SK-N-SH (cell line): ENCODE results near the gene MRPL23.

Experiments used
- CHD2 ChIP-seq: fragments of 150-350 bp; IDR thresholded peaks from 2 replicates; pipeline ENCODE4 v1.6.1; 2018; ENCODE audit warnings: low read length; ENCODE audit not compliant: partially characterized antibody
- CTCF ChIP-seq: fragments of 200-600 bp; sonication (generic); IDR thresholded peaks from 2 replicates; pipeline ENCODE4 v1.6.1; 2017; ENCODE audit warnings: antibody characterized with exemption, mild to moderate bottlenecking, moderate library complexity
- FOSL2 ChIP-seq: IDR thresholded peaks from 2 replicates; pipeline ENCODE4 v1.4.0; 2012; ENCODE audit warnings: low read depth, mild to moderate bottlenecking, moderate library complexity, borderline replicate concordance
- MAX ChIP-seq: IDR thresholded peaks from 2 replicates; pipeline ENCODE4 v1.4.0; 2012; ENCODE audit warnings: low read depth
- MXI1 ChIP-seq: IDR thresholded peaks from 2 replicates; pipeline ENCODE4 v1.6.1; 2012; ENCODE audit warnings: mild to moderate bottlenecking, low read depth, low read length, improper control_type of control experiment
- PBX3 ChIP-seq: IDR thresholded peaks from 2 replicates; pipeline ENCODE4; 2012
- RAD21 ChIP-seq: IDR thresholded peaks from 2 replicates; pipeline ENCODE4 v1.6.1; 2012; ENCODE audit warnings: mild to moderate bottlenecking, low read length
- SMC3 ChIP-seq: IDR thresholded peaks from 2 replicates; pipeline ENCODE4 v1.6.1; 2012; ENCODE audit warnings: low read depth, low read length, improper control_type of control experiment
- USF2 ChIP-seq: fragments of 150-350 bp; IDR thresholded peaks from 2 replicates; pipeline ENCODE4 v1.6.1; 2017; ENCODE audit warnings: antibody characterized with exemption, low read length, low read depth, borderline replicate concordance
- TF ChIP-seq, protein P1 (sequence below): IDR thresholded peaks from 2 replicates; pipeline ENCODE4 v1.6.1; 2012; ENCODE audit warnings: mild to moderate bottlenecking, low read depth, low read length, moderate library complexity

DNA sequence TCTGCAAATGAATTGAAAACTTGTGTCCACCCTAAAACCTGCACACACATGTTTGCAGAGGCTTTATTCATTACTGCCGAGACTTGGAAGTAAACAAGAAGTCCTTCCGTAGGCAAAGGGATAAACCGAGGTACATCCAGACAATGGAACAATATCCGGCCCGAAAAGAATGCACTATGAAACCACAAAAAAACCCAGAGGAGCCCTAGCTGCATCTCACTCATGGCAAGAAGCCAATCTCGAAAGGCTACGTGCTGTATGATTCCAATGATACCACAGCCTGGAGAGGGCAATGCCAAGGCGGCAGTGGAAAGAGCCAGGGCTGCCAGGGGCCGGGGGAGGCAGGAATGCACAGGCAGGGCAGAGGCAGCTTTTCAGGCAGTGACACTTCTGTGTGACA, 3.2 kb upstream of the MRPL23 start:
- TF ChIP-seq CTCF: no peak
- no peak for TF ChIP-seq USF2
- TF ChIP-seq, protein P1, sequence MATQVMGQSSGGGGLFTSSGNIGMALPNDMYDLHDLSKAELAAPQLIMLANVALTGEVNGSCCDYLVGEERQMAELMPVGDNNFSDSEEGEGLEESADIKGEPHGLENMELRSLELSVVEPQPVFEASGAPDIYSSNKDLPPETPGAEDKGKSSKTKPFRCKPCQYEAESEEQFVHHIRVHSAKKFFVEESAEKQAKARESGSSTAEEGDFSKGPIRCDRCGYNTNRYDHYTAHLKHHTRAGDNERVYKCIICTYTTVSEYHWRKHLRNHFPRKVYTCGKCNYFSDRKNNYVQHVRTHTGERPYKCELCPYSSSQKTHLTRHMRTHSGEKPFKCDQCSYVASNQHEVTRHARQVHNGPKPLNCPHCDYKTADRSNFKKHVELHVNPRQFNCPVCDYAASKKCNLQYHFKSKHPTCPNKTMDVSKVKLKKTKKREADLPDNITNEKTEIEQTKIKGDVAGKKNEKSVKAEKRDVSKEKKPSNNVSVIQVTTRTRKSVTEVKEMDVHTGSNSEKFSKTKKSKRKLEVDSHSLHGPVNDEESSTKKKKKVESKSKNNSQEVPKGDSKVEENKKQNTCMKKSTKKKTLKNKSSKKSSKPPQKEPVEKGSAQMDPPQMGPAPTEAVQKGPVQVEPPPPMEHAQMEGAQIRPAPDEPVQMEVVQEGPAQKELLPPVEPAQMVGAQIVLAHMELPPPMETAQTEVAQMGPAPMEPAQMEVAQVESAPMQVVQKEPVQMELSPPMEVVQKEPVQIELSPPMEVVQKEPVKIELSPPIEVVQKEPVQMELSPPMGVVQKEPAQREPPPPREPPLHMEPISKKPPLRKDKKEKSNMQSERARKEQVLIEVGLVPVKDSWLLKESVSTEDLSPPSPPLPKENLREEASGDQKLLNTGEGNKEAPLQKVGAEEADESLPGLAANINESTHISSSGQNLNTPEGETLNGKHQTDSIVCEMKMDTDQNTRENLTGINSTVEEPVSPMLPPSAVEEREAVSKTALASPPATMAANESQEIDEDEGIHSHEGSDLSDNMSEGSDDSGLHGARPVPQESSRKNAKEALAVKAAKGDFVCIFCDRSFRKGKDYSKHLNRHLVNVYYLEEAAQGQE: no peak
- no peak for TF ChIP-seq MXI1
- no peak for TF ChIP-seq FOSL2
- TF ChIP-seq PBX3: no peak
- no peak for TF ChIP-seq SMC3
- no peak for TF ChIP-seq RAD21
- TF ChIP-seq MAX: no peak
- no peak for TF ChIP-seq CHD2
